OCI-LY3 (cell line): Measurements from ENCODE around the gene MPND.

Source experiments
- H2AFZ ChIP-seq: fragments of 200-600, 300-600 bp; shearing (Covaris generic); 2 replicates; pipeline ENCODE4 v1.6.0; 2014; ENCODE audit warnings: antibody characterized with exemption, low read depth, low read length
- H3K27ac ChIP-seq: fragments of 200-600, 300-600 bp; sonication (generic); 2 replicates; pipeline ENCODE4 v1.5.1; 2014; ENCODE audit warnings: mild to moderate bottlenecking, low read length, moderate library complexity, mixed read lengths
- H3K27me3 ChIP-seq: fragments of 200-600, 300-600 bp; sonication (generic); 2 replicates; pipeline ENCODE4 v1.6.1; 2014; ENCODE audit warnings: low read depth, low read length, mixed read lengths
- H3K36me3 ChIP-seq: fragments of 200-600, 300-600 bp; sonication (generic); replicated peaks from 2 replicates; pipeline ENCODE3; 2014; ENCODE audit warnings: low read depth, low read length, mixed read lengths
- H3K4me1 ChIP-seq: fragments of 300-600, 200-600 bp; sonication (generic); 2 replicates; pipeline ENCODE4 v1.6.1; 2014; ENCODE audit warnings: low read length, mixed read lengths
- H3K4me2 ChIP-seq: fragments of 200-600, 300-600 bp; sonication (generic); 2 replicates; pipeline ENCODE4 v1.6.1; 2014; ENCODE audit warnings: low read length, mixed read lengths
- H3K4me3 ChIP-seq: fragments of 300-600, 200-600 bp; sonication (generic); 2 replicates; pipeline ENCODE4 v1.5.1; 2014; ENCODE audit warnings: antibody characterized with exemption, mild to moderate bottlenecking, low read length, moderate library complexity
- H3K79me2 ChIP-seq: fragments of 300-600, 200-600 bp; shearing (Covaris generic); 2 replicates; pipeline ENCODE4 v1.6.1; 2014; ENCODE audit warnings: mild to moderate bottlenecking, low read length, mixed read lengths
- H3K9ac ChIP-seq: fragments of 300-600, 200-600 bp; shearing (Covaris generic); 2 replicates; pipeline ENCODE4 v1.6.0; 2014; ENCODE audit warnings: mild to moderate bottlenecking, low read length, moderate library complexity
- H3K9me3 ChIP-seq: fragments of 200-600, 300-600 bp; shearing (Covaris generic); 2 replicates; pipeline ENCODE4 v1.6.1; 2014; ENCODE audit warnings: low read length, mixed read lengths; ENCODE audit not compliant: insufficient read depth
- H4K20me1 ChIP-seq: fragments of 200-600, 300-600 bp; sonication (generic); 2 replicates; pipeline ENCODE4 v1.6.1; 2016; ENCODE audit warnings: low read length, mixed read lengths; ENCODE audit not compliant: insufficient read depth
- EZH2phosphoT487 ChIP-seq: fragments of 200-600 bp; shearing (Covaris generic); IDR thresholded peaks from 2 replicates; pipeline ENCODE4 v1.6.1; 2018; ENCODE audit warnings: antibody characterized with exemption, mixed run types, low read depth
- TF ChIP-seq, protein P1 (sequence below): fragments of 200-600, 300-600 bp; sonication (generic); IDR thresholded peaks from 2 replicates; pipeline ENCODE4 v1.5.1; 2014; ENCODE audit warnings: antibody characterized with exemption, low read length, low read depth

MPND gene

DNA sequence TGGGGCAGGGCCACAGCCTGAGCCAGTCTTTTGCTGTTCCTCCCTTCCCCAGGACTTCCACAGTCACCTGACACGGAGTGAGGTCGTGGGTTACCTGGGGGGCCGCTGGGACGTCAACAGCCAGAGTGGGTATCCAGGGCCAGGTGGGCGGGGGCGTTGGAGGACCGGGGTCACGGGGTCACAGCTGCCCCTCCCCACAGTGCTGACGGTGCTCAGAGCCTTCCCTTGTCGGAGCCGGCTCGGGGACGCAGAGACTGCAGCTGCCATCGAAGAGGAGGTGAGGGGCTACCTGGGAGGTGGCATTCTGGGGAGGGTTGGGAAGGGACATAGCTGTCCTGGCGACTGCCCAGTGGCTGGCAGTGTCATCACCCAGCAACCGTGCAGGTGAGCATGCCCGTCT, 11.5 kb downstream of the MPND start:
- Histone ChIP-seq H3K79me2 (no peaks in the 10 kb centered on the region), H3K36me3 (peaks cover 20% of the 10 kb centered on the region), H4K20me1 (no peaks in the 10 kb centered on the region), H3K4me3 (no peak overlapping the region), H3K9ac (no peak overlapping the region), H3K27me3 (no peaks in the 10 kb centered on the region), H3K4me1 (no peaks in the 10 kb centered on the region), H3K4me2 (no peak overlapping the region), H3K27ac (no peak overlapping the region), H2AFZ (no peak overlapping the region), H3K9me3 (no peaks in the 10 kb centered on the region)
- no peak for TF ChIP-seq EZH2phosphoT487
- TF ChIP-seq, protein P1, sequence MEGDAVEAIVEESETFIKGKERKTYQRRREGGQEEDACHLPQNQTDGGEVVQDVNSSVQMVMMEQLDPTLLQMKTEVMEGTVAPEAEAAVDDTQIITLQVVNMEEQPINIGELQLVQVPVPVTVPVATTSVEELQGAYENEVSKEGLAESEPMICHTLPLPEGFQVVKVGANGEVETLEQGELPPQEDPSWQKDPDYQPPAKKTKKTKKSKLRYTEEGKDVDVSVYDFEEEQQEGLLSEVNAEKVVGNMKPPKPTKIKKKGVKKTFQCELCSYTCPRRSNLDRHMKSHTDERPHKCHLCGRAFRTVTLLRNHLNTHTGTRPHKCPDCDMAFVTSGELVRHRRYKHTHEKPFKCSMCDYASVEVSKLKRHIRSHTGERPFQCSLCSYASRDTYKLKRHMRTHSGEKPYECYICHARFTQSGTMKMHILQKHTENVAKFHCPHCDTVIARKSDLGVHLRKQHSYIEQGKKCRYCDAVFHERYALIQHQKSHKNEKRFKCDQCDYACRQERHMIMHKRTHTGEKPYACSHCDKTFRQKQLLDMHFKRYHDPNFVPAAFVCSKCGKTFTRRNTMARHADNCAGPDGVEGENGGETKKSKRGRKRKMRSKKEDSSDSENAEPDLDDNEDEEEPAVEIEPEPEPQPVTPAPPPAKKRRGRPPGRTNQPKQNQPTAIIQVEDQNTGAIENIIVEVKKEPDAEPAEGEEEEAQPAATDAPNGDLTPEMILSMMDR, result no peak

DNA sequence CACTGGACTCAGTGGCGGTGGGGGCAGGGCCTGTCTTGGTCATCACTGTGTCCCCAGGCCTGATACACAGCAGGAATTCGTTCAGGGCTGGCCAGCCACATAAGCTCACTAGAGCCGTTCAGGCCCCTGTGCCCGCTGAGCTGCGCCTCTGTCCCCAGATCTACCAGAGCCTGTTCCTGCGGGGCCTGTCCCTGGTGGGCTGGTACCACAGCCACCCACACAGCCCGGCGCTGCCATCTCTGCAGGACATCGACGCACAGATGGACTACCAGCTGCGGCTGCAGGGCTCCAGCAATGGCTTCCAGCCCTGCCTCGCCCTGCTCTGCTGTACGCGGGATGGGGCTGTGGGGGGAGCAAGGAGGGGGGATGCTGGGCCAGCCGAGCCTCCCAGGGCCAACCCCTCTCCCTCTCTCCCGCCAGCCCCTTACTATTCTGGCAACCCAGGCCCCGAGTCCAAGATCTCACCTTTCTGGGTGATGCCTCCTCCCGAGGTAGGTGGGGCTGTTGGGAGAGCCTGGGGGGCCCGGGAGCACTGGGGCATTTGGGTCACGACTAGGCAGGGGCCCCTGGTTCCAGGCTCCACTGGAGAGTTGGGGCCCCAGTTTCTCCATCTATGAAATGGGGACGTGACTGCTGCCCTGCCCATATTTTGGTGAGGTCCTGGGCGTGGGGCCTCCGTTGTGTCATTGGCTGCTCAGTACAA, 13.9 kb downstream of the MPND start:
- Histone ChIP-seq H3K36me3 (peaks cover 34% of the 10 kb centered on the region), H3K27ac (no peak overlapping the region), H3K27me3 (no peaks in the 10 kb centered on the region), H3K9ac (no peak overlapping the region), H3K4me1 (no peaks in the 10 kb centered on the region), H3K9me3 (no peaks in the 10 kb centered on the region), H3K79me2 (no peaks in the 10 kb centered on the region), H3K4me2 (no peak overlapping the region), H4K20me1 (no peaks in the 10 kb centered on the region; the same call in 1 of the 2 replicates), H3K4me3 (no peak overlapping the region), H2AFZ (no peak overlapping the region)
- TF ChIP-seq, protein P1, result no peak
- TF ChIP-seq EZH2phosphoT487, result no peak

DNA sequence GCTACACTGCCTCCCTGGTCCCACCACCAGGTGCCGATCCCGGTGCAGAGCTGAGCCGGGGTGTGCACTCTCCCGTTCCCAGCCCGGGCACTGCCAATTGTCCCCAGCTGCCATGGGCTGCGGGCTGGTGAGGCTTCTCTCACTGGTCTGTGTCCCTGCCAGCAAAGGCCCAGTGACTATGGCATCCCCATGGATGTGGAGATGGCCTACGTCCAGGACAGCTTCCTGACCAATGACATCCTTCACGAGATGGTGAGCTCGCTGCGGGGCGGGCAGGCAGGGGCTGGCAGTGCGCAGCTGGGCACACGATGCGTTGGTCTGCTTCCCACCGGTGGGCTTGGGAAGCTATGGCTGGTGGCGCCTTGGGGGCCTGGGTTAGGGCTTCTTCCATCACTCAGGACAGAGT, 14.6 kb downstream of the MPND start:
- Histone ChIP-seq H3K9ac (no peak overlapping the region), H3K9me3 (no peaks in the 10 kb centered on the region), H3K27ac (no peak overlapping the region), H3K4me2 (no peak overlapping the region), H3K79me2 (no peaks in the 10 kb centered on the region), H4K20me1 (no peaks in the 10 kb centered on the region; the same call in 1 of the 2 replicates), H2AFZ (no peak overlapping the region), H3K36me3 (peaks cover 37% of the 10 kb centered on the region), H3K27me3 (no peaks in the 10 kb centered on the region), H3K4me3 (no peak overlapping the region), H3K4me1 (no peaks in the 10 kb centered on the region)
- TF ChIP-seq, protein P1, result no peak
- TF ChIP-seq EZH2phosphoT487, result no peak

DNA sequence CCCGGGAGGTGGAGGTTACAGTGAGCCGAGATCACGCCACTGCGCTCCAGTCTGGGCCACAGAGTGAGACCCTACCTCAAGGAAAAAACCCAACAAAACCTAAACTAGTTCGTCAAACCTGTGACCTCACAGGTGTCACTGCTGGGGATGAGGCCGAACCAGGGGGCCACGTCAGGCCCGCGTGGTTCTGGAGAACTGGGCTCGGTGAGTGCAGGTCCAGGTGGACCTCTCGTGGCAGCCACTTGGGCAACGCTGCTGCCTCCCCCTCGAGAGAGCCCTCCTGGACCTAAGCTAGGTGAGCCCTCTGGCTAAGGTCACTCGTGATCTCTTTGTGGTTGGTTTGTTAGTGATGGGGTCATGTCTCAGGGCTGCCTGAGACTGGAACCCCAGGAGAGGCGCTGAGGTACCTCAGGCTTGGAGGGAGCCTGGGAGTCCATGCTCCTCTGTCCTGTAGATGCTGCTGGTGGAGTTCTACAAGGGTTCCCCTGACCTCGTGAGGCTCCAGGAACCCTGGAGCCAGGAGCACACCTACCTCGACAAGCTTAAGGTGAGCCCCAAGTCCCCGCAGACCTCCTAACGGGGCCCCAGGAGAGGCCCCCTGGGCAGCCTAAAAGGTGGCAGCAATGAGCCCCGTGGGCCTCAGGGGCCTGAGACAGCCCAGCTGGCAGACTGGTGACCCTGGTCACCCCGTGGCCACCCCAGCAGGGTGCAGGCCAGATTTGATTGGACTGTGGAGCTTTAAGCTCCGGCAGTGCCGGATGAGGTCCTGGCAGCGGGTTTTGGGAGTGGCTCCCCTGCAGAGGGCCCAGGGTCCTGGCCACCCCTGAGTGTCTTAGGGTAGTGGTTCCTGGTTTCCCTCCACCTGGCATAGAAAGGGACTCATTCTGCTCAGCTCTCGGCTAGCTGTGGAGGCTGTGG, 15.6 kb downstream of the MPND start:
- Histone ChIP-seq H3K79me2 (no peaks in the 10 kb centered on the region), H3K27ac (no peak overlapping the region), H4K20me1 (no peaks in the 10 kb centered on the region; the same call in 1 of the 2 replicates), H3K27me3 (no peaks in the 10 kb centered on the region), H2AFZ (no peak overlapping the region), H3K9ac (no peak overlapping the region), H3K9me3 (no peaks in the 10 kb centered on the region), H3K4me1 (no peaks in the 10 kb centered on the region), H3K4me3 (no peak overlapping the region), H3K4me2 (no peak overlapping the region), H3K36me3 (peaks cover 45% of the 10 kb centered on the region)
- TF ChIP-seq, protein P1, result no peak
- no peak for TF ChIP-seq EZH2phosphoT487
